Kidney (tissue), 14 donors: ENCODE measurements around the gene APMAP. TPM values are rescaled to one million over a fixed set of nuclear protein-coding genes. Genes with fewer than 3 reads are reported as not detected.

ENCODE experiments used
- DNase-seq, 5 donors: peaks; one replicate each; pipeline ENCODE4 v3.0.0-alpha.2; 2013 to 2020
- FAIRE-seq: peaks from 2 replicates; lab custom pipeline; 2012; peaks lifted over from hg19 to GRCh38; lab: Jason Lieb, UNC
- H3K27ac ChIP-seq, 2 donors: one replicate each; pipeline ENCODE4 v1.7.0; 2013; ENCODE audit warnings: low read depth in 2 of 2, low read length in 2 of 2, inconsistent platforms in 1 of 2
- H3K27me3 ChIP-seq: one replicate; pipeline ENCODE4 v1.7.1; 2013; ENCODE audit warnings: low read length, inconsistent platforms; ENCODE audit not compliant: control insufficient read depth, insufficient read depth
- H3K36me3 ChIP-seq, 3 donors: one replicate each; pipeline versions ENCODE4 v1.7.0 to v1.7.1; 2013; ENCODE audit warnings: low read length in 3 of 3, control low read depth in 1 of 3, inconsistent platforms in 1 of 3; ENCODE audit not compliant: insufficient read depth in 3 of 3, control insufficient read depth in 2 of 3
- H3K4me1 ChIP-seq, 3 donors: one replicate each; pipeline versions ENCODE4 v1.7.0 to v1.7.1; 2013; ENCODE audit warnings: low read length in 3 of 3, inconsistent platforms in 1 of 3, low read depth in 1 of 3; ENCODE audit not compliant: control insufficient read depth in 2 of 3, insufficient read depth in 2 of 3
- H3K4me3 ChIP-seq, 3 donors: one replicate each; pipeline versions ENCODE4 v1.7.0 to v1.8.1; 2013; ENCODE audit warnings: low read length in 3 of 3, control low read depth in 1 of 3, inconsistent platforms in 1 of 3
- H3K9ac ChIP-seq, 3 donors: one replicate each; pipeline versions ENCODE4 v1.7.0 to v1.7.1; 2013; ENCODE audit warnings: low read length in 3 of 3, control low read depth in 1 of 3, inconsistent platforms in 1 of 3
- H3K9me3 ChIP-seq, 3 donors: one replicate each; pipeline versions ENCODE4 v1.7.0 to v1.7.1; 2013; ENCODE audit warnings: low read length in 3 of 3, control low read depth in 1 of 3, inconsistent platforms in 1 of 3; ENCODE audit not compliant: control insufficient read depth in 2 of 3, insufficient read depth in 1 of 3
- CTCF ChIP-seq: IDR thresholded peaks from 3 replicates; pipeline ENCODE4 v1.5.1; 2012; ENCODE audit warnings: mild to moderate bottlenecking, moderate library complexity, borderline replicate concordance; ENCODE audit not compliant: insufficient read depth; ENCODE audit errors: extremely low read depth
- intact Hi-C: fragments of 100-400 bp; cut with DNase I; formaldehyde crosslinking; loops from one replicate; pipeline ENCODE4 v1.11.1; 2022
- polyA plus RNA-seq: library from polyadenylated mRNA; stranded (reverse); fragments of 350-450 nt; fragmentation: Illumina TruSeq; extraction: RNeasy Lipid Tissue Mini Kit (QIAGEN cat#74804); gene quantifications from one replicate; pipeline ENCODE4 v1.2.3, GENCODE V29; 2014; ENCODE audit warnings: low read depth, low replicate concordance; ENCODE audit not compliant: insufficient read depth
- total RNA-seq: library from RNA; stranded (reverse); fragmentation: NEBNext Ultra II Directional; extraction: Animal tissue kit (Norgen Biotek cat#: 25700); gene quantifications from one replicate; pipeline ENCODE4 v1.2.1, GENCODE V29; 2021
- donor health status: control.
- donor health status: control.
- donor health status: control.
- donor health status: control.
- donor health status: control.
- donor health status: DM: yes; HTN: yes; CAD: no.
- donor health status: Normal renal cell carcinoma (clear cell type).

Gene APMAP
- total and polyA plus RNA-seq, 2 donors from 2014 or later: 79.7 to 90.9 TPM

- no peak for DNase-seq
- H3K27ac ChIP-seq: no peak overlapping the region
- H3K9me3 ChIP-seq: no peaks in the 10 kb centered on the region
- H3K27me3 ChIP-seq: no peaks in the 10 kb centered on the region
- no peak overlapping the region for H3K4me3 ChIP-seq
- no peak for FAIRE-seq
- no peaks in the 10 kb centered on the region for H3K36me3 ChIP-seq
- H3K4me1 ChIP-seq: peaks cover 0 to 6% (median 6%) of the 10 kb centered on the region in 3 donors
- intact Hi-C loops: no loop called here
- H3K9ac ChIP-seq: no peak overlapping the region
- TF ChIP-seq CTCF: no peak
Observed at GRCh38 chr20:24916412-24916811, 76.1 kb downstream of the APMAP start.

- Histone ChIP-seq H3K9ac (no peak overlapping the region), H3K27ac (no peak overlapping the region), H3K27me3 (no peaks in the 10 kb centered on the region), H3K36me3 (no peaks in the 10 kb centered on the region), H3K4me3 (no peak overlapping the region), H3K9me3 (no peaks in the 10 kb centered on the region), H3K4me1 (peaks cover 0 to 6% (median 6%) of the 10 kb centered on the region in 3 donors)
- FAIRE-seq (no peak), DNase-seq (no peak)
- intact Hi-C loops: no loop called here
- no peak for TF ChIP-seq CTCF
Observed at GRCh38 chr20:24915892-24916291, 76.7 kb downstream of the APMAP start.

GRCh38 chr20:24915440-24915839 is 77.1 kb downstream of the APMAP start:
- no peak for DNase-seq
- no peak for FAIRE-seq
- intact Hi-C loops: no loop called here
- no peak overlapping the region for H3K27ac ChIP-seq
- no peaks in the 10 kb centered on the region for H3K9me3 ChIP-seq
- no peak overlapping the region for H3K9ac ChIP-seq
- TF ChIP-seq CTCF: no peak
- H3K36me3 ChIP-seq: no peaks in the 10 kb centered on the region
- H3K4me1 ChIP-seq: peaks cover 0 to 6% (median 6%) of the 10 kb centered on the region in 3 donors
- H3K4me3 ChIP-seq: no peak overlapping the region
- no peaks in the 10 kb centered on the region for H3K27me3 ChIP-seq
